Parietal lobe (tissue), 2 donors: Measurements from ENCODE around the gene ACOX3. TPM values are rescaled to one million over a fixed set of nuclear protein-coding genes. Genes with fewer than 3 reads are reported as not detected.

Experiments
- small RNA-seq: library from RNA; depleted of rRNA; stranded (forward); fragments of <200 nt; gene quantifications from one replicate; pipeline ENCODE3, GENCODE V24; 2014; ENCODE audit warnings: low replicate concordance
- total RNA-seq: library from RNA; depleted of rRNA; stranded (reverse); fragments of >200 nt; gene quantifications from one replicate; pipeline ENCODE4 v1.2.3, GENCODE V29; 2014

The ACOX3 gene
- total RNA-seq = 51.6 TPM

GRCh38 chr4:8440492-8441311, at the start of gene ACOX3, which contains the start of gene TRMT44:
Gene ACOX3, minus strand, starts transcription at chr4:8440723. Its CDS starts 24,202 bp downstream, at chr4:8416521.
Gene TRMT44, plus strand, starts transcription at chr4:8440777. Its CDS starts 46 bp downstream, at chr4:8440823.

Small RNA genes lying within 50 kb of the gene (small RNA-seq; reads per million reads assigned to genes)
- gene RNA5SP152 = not detected

Other genes with a start within 250 kb of the ACOX3 start
- gene SH3TC1, start 241.4 kb downstream of the ACOX3 start, total RNA-seq = 4.7 TPM
- gene HTRA3, start 171.0 kb downstream of the ACOX3 start, total RNA-seq = 1.3 TPM
- 52.9 TPM for gene TRMT44, start 54 bp upstream of the ACOX3 start, total RNA-seq
- not detected for gene GPR78, start 139.7 kb upstream of the ACOX3 start, total RNA-seq
- 0.31 TPM for gene CPZ, start 152.0 kb upstream of the ACOX3 start, total RNA-seq